Heart left ventricle (tissue), 16 donors: ENCODE data around the gene COLGALT1. TPM values are rescaled to one million over a fixed set of nuclear protein-coding genes. Genes with fewer than 3 reads are reported as not detected.

ENCODE experiments used
- ATAC-seq, 4 donors: fragments of 200-7000 bp; cut with Tn5 transposase; one replicate each; pipeline ENCODE4 v1.9.1; 2020 to 2022; ENCODE audit warnings: moderate library complexity in 4 of 4, mild to moderate bottlenecking in 3 of 4, moderate number of reproducible peaks in 1 of 4
- DNase-seq, 5 donors: peaks; one replicate each; pipeline ENCODE4 v3.0.0-alpha.2; 2020
- H3K27ac ChIP-seq, 12 donors: fragments of 200-600 bp; sonication (generic) in 4 of 12; one replicate each; pipeline versions ENCODE4 v1.5.0 to v1.8.0; 2016 to 2022; ENCODE audit warnings: mild to moderate bottlenecking in 2 of 12
- H3K27me3 ChIP-seq, 9 donors: fragments of 200-600 bp; sonication (generic) in 2 of 9; one replicate each; pipeline versions ENCODE4 v1.5.1 to v1.8.0; 2016 to 2022; ENCODE audit warnings: mild to moderate bottlenecking in 3 of 9
- H3K36me3 ChIP-seq, 9 donors: fragments of 200-600 bp; sonication (generic) in 2 of 9; one replicate each; pipeline versions ENCODE4 v1.5.0 to v1.8.0; 2018 to 2022; ENCODE audit warnings: mild to moderate bottlenecking in 2 of 9
- H3K4me1 ChIP-seq, 12 donors: fragments of 200-600 bp; sonication (generic) in 4 of 12; one replicate each; pipeline versions ENCODE4 v1.5.0 to v1.8.0; 2016 to 2022; ENCODE audit warnings: mild to moderate bottlenecking in 3 of 12
- H3K4me3 ChIP-seq, 12 donors: fragments of 200-600 bp; sonication (generic) in 4 of 12; one replicate each; pipeline versions ENCODE4 v1.5.0 to v1.8.0; 2017 to 2022; ENCODE audit warnings: mild to moderate bottlenecking in 9 of 12, moderate library complexity in 4 of 12
- H3K9me3 ChIP-seq, 12 donors: fragments of 200-600 bp; sonication (generic) in 4 of 12; one replicate each; pipeline versions ENCODE4 v1.5.0 to v1.8.0; 2016 to 2022; ENCODE audit warnings: mild to moderate bottlenecking in 1 of 12
- CTCF ChIP-seq, 12 donors: fragments of 200-600 bp; sonication (generic) in 4 of 12; IDR thresholded peaks; one replicate each; pipeline versions ENCODE4 v1.5.0 to v1.8.0; 2018 to 2022; ENCODE audit warnings: antibody characterized with exemption in 12 of 12, mild to moderate bottlenecking in 5 of 12
- POLR2A ChIP-seq, 2 donors: fragments of 450-650 bp; IDR thresholded peaks; one replicate each; pipeline ENCODE4 v1.6.1; 2017; ENCODE audit warnings: antibody characterized with exemption in 2 of 2, mild to moderate bottlenecking in 2 of 2, moderate library complexity in 2 of 2
- WGBS, 4 donors: extraction: QIAGEN DNeasy Blood & Tissue Kit in 2 of 4; methylation state at CpG; one replicate each; pipeline versions ENCODE4 v1.1.5 to v1.1.7; 2013 to 2018; 5-methylcytosine and 5-hydroxymethylcytosine counted together
- intact Hi-C, 10 donors: fragments of 100-400 bp; cut with DNase I; formaldehyde crosslinking; loops; one replicate each; pipeline versions ENCODE4 v1.11.1 to v1.14.2; 2022
- polyA plus RNA-seq, 2 donors: library from polyadenylated mRNA; stranded (reverse); fragments of 200-250 nt; gene quantifications; one replicate each; pipeline ENCODE4 v1.2.3, GENCODE V29; 2013
- total RNA-seq, 9 donors: library from RNA; depleted of rRNA in 2 of 9; stranded (reverse); fragments of >200 nt in 2 of 9; fragmentation: NEBNext Ultra II Directional in 3 of 9; extraction: Animal tissue kit (Norgen Biotek cat#: 25700) in 3 of 9; gene quantifications; one replicate each; pipeline versions ENCODE4 v1.1.0 to v1.2.4, GENCODE V29; 2016 to 2023
- donor health status: ischemic (EF 13 %, LVEDD 7.1; RV severe dilation, severe dysfunction).
- donor health status: healthy with polysubstance abuse.
- donor health status: DM: no; HTN: yes; CAD: no.
- donor health status: DM: no; HTN: no; CAD: no.
- donor health status: ischemic (EF 25% LVEDD 6.9; RV normal size, moderate dysfunction).
- donor health status: ischemic (EF 25% LVEDD 5.7; RV mildly dilated, moderate dysfunction).
- donor health status: healthy.
- donor health status: DM: yes; HTN: yes; CAD: no.
- donor health status: ischemic (EF 35%, LVEDD 5.7; RV mildly dilated, moderate dysfunction).
- donor health status: nonischemic (EF 11% LVEDD 7.7; RV severe dilation, severe dysfunction).
- donor health status: DM: yes; HTN: yes; CAD: no.
- donor health status: PGD.
- donor health status: ischemic (EF 29% LVEDD 5.4; RV normal size, mild dysfunction).
- donor health status: nonischemic (EF 23%, LVEDD 6.1; RV moderate dilation, normal function).

COLGALT1 gene
- total and polyA plus RNA-seq, 11 donors: 16.1 to 117 (median 32.6) TPM

GRCh38 chr19:17541184-17541759 lies 14.2 kb upstream of the COLGALT1 start:
- 75 to 84% (median 78%) methylated on average over 4 of the region's 4 CpGs for WGBS, 4 donors

GRCh38 chr19:17542042-17542441 lies 13.4 kb upstream of the COLGALT1 start:
- no peaks in the 10 kb centered on the region for H3K36me3 ChIP-seq
- H3K27me3 ChIP-seq: peaks cover 0 to 8% (median 0%) of the 10 kb centered on the region in 9 donors
- no peak overlapping the region for H3K4me3 ChIP-seq
- DNase-seq: no peak
- TF ChIP-seq POLR2A (IDR thresholded peaks at IDR 0.05) (no peak), CTCF (IDR thresholded peaks at IDR 0.05) (no peak)
- intact Hi-C loops: no loop called here
- H3K4me1 ChIP-seq: peaks cover 0 to 13% (median 11%) of the 10 kb centered on the region in 12 donors
- H3K9me3 ChIP-seq: peaks cover 0 to 10% (median 0%) of the 10 kb centered on the region in 12 donors
- H3K27ac ChIP-seq: no peak overlapping the region
- WGBS, 4 donors: 75 to 88% (median 80%) methylated on average over 14 to 15 of the region's 15 CpGs
- ATAC-seq: no peak

More at GRCh38 chr19:17541184-17541759, 14.2 kb upstream of the COLGALT1 start:
- ATAC-seq: no peak
- peaks cover 0 to 8% (median 0%) of the 10 kb centered on the region in 9 donors for H3K27me3 ChIP-seq
- TF ChIP-seq CTCF (IDR thresholded peaks at IDR 0.05): no peak
- TF ChIP-seq POLR2A (IDR thresholded peaks at IDR 0.05): no peak
- peaks cover 0 to 10% (median 0%) of the 10 kb centered on the region in 12 donors for H3K9me3 ChIP-seq
- peaks cover 0 to 13% (median 11%) of the 10 kb centered on the region in 12 donors for H3K4me1 ChIP-seq
- intact Hi-C loops: loop anchor here in 1 of 10 donors (2.0 kb wide), 1 partner anchor 34 kb away; no protein-coding TSS in a partner anchor
- no peak for DNase-seq
- H3K27ac ChIP-seq: no peak overlapping the region
- H3K36me3 ChIP-seq: no peaks in the 10 kb centered on the region
- H3K4me3 ChIP-seq: no peak overlapping the region

GRCh38 chr19:17542793-17543582 lies 12.5 kb upstream of the COLGALT1 start:
- ATAC-seq: no peak
- 82 to 85% (median 83%) methylated on average over 14 of the region's 14 CpGs for WGBS, 4 donors
- no peak for DNase-seq
- Histone ChIP-seq H3K9me3 (peaks cover 0 to 10% (median 0%) of the 10 kb centered on the region in 12 donors), H3K27me3 (peaks cover 0 to 8% (median 0%) of the 10 kb centered on the region in 9 donors), H3K4me3 (no peak overlapping the region), H3K36me3 (no peaks in the 10 kb centered on the region), H3K4me1 (peaks cover 0 to 13% (median 11%) of the 10 kb centered on the region in 12 donors), H3K27ac (no peak overlapping the region)
- intact Hi-C loops: no loop called here
- TF ChIP-seq CTCF (IDR thresholded peaks at IDR 0.05) (no peak), POLR2A (IDR thresholded peaks at IDR 0.05) (no peak)

- peaks cover 0 to 4% (median 0%) of the 10 kb centered on the region in 9 donors for H3K27me3 ChIP-seq
- no peak overlapping the region for H3K27ac ChIP-seq
- no peak for ATAC-seq
- H3K4me1 ChIP-seq: peaks cover 0 to 10% (median 6%) of the 10 kb centered on the region in 12 donors
- no peak overlapping the region for H3K4me3 ChIP-seq
- DNase-seq: no peak
- 76 to 94% (median 87%) methylated on average over 3 to 4 of the region's 4 CpGs for WGBS, 4 donors
- H3K36me3 ChIP-seq: no peaks in the 10 kb centered on the region
- peaks cover 0 to 10% (median 0%) of the 10 kb centered on the region in 12 donors for H3K9me3 ChIP-seq
- TF ChIP-seq POLR2A (IDR thresholded peaks at IDR 0.05) (no peak), CTCF (IDR thresholded peaks at IDR 0.05) (no peak)
- intact Hi-C loops: no loop called here
Observed at GRCh38 chr19:17543986-17544385, 11.5 kb upstream of the COLGALT1 start.
